ENCODE measurements around the gene KIF26B. TPM values are rescaled to one million over a fixed set of nuclear protein-coding genes. Genes with fewer than 3 reads are reported as not detected.

The KIF26B gene
- total and polyA plus RNA-seq, 10 of the 15 experiments (the other 5 are each of a cell fraction or from before 2014, with no cell fraction given), result 0.35 to 11.6 (median 2.2) TPM

DNA sequence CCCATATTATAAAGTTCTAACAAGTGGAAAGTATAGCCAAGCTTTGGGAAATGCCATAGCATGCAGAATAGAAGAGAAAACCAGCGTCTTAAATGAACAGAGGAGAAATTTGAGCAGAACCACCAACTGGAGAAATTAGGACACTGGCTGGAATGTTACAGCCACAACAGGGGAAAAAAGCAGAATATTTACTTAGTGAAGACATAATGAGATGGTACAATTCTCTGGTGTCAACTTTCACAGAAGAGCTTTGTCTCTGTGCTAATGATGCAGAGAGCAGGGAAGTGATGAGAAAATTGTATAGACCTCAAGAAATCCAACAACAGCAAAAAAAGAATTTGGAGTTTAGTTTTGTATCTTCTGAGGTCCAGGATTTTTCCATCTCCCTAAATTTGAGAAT is 249.7 kb downstream of the KIF26B start:
- intact Hi-C loops (cut with micrococcal nuclease; ENCODE audit: unreplicated experiment), result no loop called here

More for the DNA sequence above, 249.7 kb downstream of the KIF26B start:
- Histone ChIP-seq H3K4me3 (no peak overlapping the region), H3K36me3 (ENCODE audit: control insufficient read depth in 2 of 2, insufficient read depth in 2 of 2, low read length in 1 of 2) (no peaks in the 10 kb centered on the region), H4K20me1 (ENCODE audit: control insufficient read depth, insufficient read depth) (no peaks in the 10 kb centered on the region), H3K4me1 (ENCODE audit: control insufficient read depth, insufficient read depth, low read length) (no peaks in the 10 kb centered on the region), H3K79me2 (ENCODE audit: control insufficient read depth, insufficient read depth, low read length) (no peaks in the 10 kb centered on the region), H3K27me3 (replicated peaks in 1 of 2; ENCODE audit: control insufficient read depth in 2 of 2, insufficient read depth in 2 of 2, low read length in 1 of 2) (0 out of 4 replicates have a peak, but pooled peaks cover 0 to 3% of the 10 kb centered on the region in 2 experiments), H3K9me3 (replicated peaks; ENCODE audit: control insufficient read depth, insufficient read depth, low read length) (no peaks in the 10 kb centered on the region), H3K9ac (ENCODE audit: control insufficient read depth, insufficient read depth, low read length) (no peak overlapping the region), H2AFZ (ENCODE audit: control insufficient read depth, low read depth, low read length) (no peak overlapping the region), H3K27ac (ENCODE audit: control insufficient read depth, insufficient read depth) (no peak overlapping the region), H3K4me2 (ENCODE audit: control insufficient read depth, insufficient read depth) (no peak overlapping the region)
- DNase-seq (ENCODE audit: low read depth, low spot score) (no peak), FAIRE-seq (no peak), ATAC-seq (no peak)
- SMC1A ChIA-PET (ENCODE audit: uncharacterized antibody, unreplicated experiment), result no interaction called here
- in situ Hi-C loops (cut with MboI), result no loop called here
- no TSS peak for BruUV-seq (replicated peaks)
- POLR2A ChIA-PET, result interaction anchor here (0.7 kb wide), 1 partner anchor 281 kb away, joined by 3 read pairs; no protein-coding TSS in a partner anchor
- RAD21 ChIA-PET (ENCODE audit: unreplicated experiment), result no interaction called here
- TF ChIP-seq, protein P1, sequence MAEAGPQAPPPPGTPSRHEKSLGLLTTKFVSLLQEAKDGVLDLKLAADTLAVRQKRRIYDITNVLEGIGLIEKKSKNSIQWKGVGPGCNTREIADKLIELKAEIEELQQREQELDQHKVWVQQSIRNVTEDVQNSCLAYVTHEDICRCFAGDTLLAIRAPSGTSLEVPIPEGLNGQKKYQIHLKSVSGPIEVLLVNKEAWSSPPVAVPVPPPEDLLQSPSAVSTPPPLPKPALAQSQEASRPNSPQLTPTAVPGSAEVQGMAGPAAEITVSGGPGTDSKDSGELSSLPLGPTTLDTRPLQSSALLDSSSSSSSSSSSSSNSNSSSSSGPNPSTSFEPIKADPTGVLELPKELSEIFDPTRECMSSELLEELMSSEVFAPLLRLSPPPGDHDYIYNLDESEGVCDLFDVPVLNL (IDR thresholded peaks at IDR 0.05; ENCODE audit: low read depth, low read length), result no peak
- TF ChIP-seq MTA3 (IDR thresholded peaks at IDR 0.05; ENCODE audit: borderline replicate concordance, low read length), result no peak
- TF ChIP-seq GABPA (IDR thresholded peaks at IDR 0.05; ENCODE audit: low read depth), result no peak
- no peak for TF ChIP-seq RB1 (IDR thresholded peaks at IDR 0.05; ENCODE audit: borderline replicate concordance)
- no peak for TF ChIP-seq JUNB (IDR thresholded peaks at IDR 0.05)
- TF ChIP-seq HDGF (IDR thresholded peaks at IDR 0.05), result no peak
- no peak for TF ChIP-seq CHD2 (IDR thresholded peaks at IDR 0.05; ENCODE audit: borderline replicate concordance, low read depth, low read length)
- TF ChIP-seq, protein P2, sequence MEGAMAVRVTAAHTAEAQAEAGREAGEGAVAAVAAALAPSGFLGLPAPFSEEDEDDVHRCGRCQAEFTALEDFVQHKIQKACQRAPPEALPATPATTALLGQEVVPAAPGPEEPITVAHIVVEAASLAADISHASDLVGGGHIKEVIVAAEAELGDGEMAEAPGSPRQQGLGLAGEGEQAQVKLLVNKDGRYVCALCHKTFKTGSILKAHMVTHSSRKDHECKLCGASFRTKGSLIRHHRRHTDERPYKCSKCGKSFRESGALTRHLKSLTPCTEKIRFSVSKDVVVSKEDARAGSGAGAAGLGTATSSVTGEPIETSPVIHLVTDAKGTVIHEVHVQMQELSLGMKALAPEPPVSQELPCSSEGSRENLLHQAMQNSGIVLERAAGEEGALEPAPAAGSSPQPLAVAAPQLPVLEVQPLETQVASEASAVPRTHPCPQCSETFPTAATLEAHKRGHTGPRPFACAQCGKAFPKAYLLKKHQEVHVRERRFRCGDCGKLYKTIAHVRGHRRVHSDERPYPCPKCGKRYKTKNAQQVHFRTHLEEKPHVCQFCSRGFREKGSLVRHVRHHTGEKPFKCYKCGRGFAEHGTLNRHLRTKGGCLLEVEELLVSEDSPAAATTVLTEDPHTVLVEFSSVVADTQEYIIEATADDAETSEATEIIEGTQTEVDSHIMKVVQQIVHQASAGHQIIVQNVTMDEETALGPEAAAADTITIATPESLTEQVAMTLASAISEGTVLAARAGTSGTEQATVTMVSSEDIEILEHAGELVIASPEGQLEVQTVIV (IDR thresholded peaks at IDR 0.05; ENCODE audit: borderline replicate concordance, partially characterized antibody), result no peak
- no peak for TF ChIP-seq HDAC6 (IDR thresholded peaks at IDR 0.05; ENCODE audit: unreplicated experiment)
- no peak for TF ChIP-seq STAT3 (IDR thresholded peaks at IDR 0.05; ENCODE audit: low read depth, low read length)
- CTCF ChIA-PET, result interaction anchor here (0.9 kb wide), 1 partner anchor 19 kb away, joined by 3 read pairs; no protein-coding TSS in a partner anchor
- 5% methylated on average over 1 of the region's 1 CpG for WGBS (ENCODE audit: insufficient coverage, insufficient replicate concordance, low lambda C conversion rate, missing lambda C conversion rate)
